ENCODE results near the gene LYRM9.

Gene LYRM9

GRCh38 chr17:27889711-27890251, 3.4 kb downstream of the LYRM9 start:
- TF ChIP-seq FOXM1 (IDR thresholded peaks at IDR 0.05; ENCODE audit: borderline replicate concordance, low read depth), result no peak
- TF ChIP-seq ZBTB7A (IDR thresholded peaks at IDR 0.05; ENCODE audit: low read depth), result no peak
- TF ChIP-seq CEBPB (IDR thresholded peaks at IDR 0.05), result no peak
- TF ChIP-seq TAF1 (IDR thresholded peaks at IDR 0.05; ENCODE audit: low read depth), result no peak
- TF ChIP-seq RAD21 (IDR thresholded peaks at IDR 0.05; ENCODE audit: low read depth), result no peak
- TF ChIP-seq REST (IDR thresholded peaks at IDR 0.05; ENCODE audit: low read depth), result no peak
- no peak for TF ChIP-seq TCF12 (IDR thresholded peaks at IDR 0.05; ENCODE audit: low read depth)
- no peak for TF ChIP-seq EGR1 (IDR thresholded peaks at IDR 0.05)
- no peak for TF ChIP-seq TEAD4 (IDR thresholded peaks at IDR 0.05)
- TF ChIP-seq NFIC (IDR thresholded peaks at IDR 0.05), result no peak
- TF ChIP-seq EP300 (IDR thresholded peaks at IDR 0.05; ENCODE audit: borderline replicate concordance), result no peak
- TF ChIP-seq, protein P1, sequence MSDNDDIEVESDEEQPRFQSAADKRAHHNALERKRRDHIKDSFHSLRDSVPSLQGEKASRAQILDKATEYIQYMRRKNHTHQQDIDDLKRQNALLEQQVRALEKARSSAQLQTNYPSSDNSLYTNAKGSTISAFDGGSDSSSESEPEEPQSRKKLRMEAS (IDR thresholded peaks at IDR 0.05), result no peak
- TF ChIP-seq YY1 (IDR thresholded peaks at IDR 0.05; ENCODE audit: low read depth), result no peak
- TF ChIP-seq, protein P2, sequence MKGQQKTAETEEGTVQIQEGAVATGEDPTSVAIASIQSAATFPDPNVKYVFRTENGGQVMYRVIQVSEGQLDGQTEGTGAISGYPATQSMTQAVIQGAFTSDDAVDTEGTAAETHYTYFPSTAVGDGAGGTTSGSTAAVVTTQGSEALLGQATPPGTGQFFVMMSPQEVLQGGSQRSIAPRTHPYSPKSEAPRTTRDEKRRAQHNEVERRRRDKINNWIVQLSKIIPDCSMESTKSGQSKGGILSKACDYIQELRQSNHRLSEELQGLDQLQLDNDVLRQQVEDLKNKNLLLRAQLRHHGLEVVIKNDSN (IDR thresholded peaks at IDR 0.05), result no peak
- no peak for TF ChIP-seq CREB1 (IDR thresholded peaks at IDR 0.05; ENCODE audit: low read depth)

- TF ChIP-seq CEBPB (IDR thresholded peaks at IDR 0.05) (0 out of 2 replicates have a peak, but pooled peaks have one; percentile 4), TEAD4 (IDR thresholded peaks at IDR 0.05) (peak; percentile 99), REST (IDR thresholded peaks at IDR 0.05; ENCODE audit: low read depth) (no peak), NFIC (IDR thresholded peaks at IDR 0.05) (peak; percentile 85), RAD21 (IDR thresholded peaks at IDR 0.05; ENCODE audit: low read depth) (peak; percentile 17; the same call in 1 of the 2 replicates), EGR1 (IDR thresholded peaks at IDR 0.05) (no peak), FOXM1 (IDR thresholded peaks at IDR 0.05; ENCODE audit: borderline replicate concordance, low read depth) (peak; percentile 33; the same call in 1 of the 2 replicates), TCF12 (IDR thresholded peaks at IDR 0.05; ENCODE audit: low read depth) (peak; percentile 74; the same call in 1 of the 2 replicates), CREB1 (IDR thresholded peaks at IDR 0.05; ENCODE audit: low read depth) (no peak), YY1 (IDR thresholded peaks at IDR 0.05; ENCODE audit: low read depth) (no peak), ZBTB7A (IDR thresholded peaks at IDR 0.05; ENCODE audit: low read depth) (no peak), EP300 (IDR thresholded peaks at IDR 0.05; ENCODE audit: borderline replicate concordance) (peak; percentile 69; the same call in 1 of the 2 replicates), TAF1 (IDR thresholded peaks at IDR 0.05; ENCODE audit: low read depth) (no peak)
- TF ChIP-seq, protein P1 (IDR thresholded peaks at IDR 0.05), result peak; percentile 93
- TF ChIP-seq, protein P2 (IDR thresholded peaks at IDR 0.05), result peak; percentile 93
Measured at GRCh38 chr17:27888945-27889344, 4.2 kb downstream of the LYRM9 start.

DNA sequence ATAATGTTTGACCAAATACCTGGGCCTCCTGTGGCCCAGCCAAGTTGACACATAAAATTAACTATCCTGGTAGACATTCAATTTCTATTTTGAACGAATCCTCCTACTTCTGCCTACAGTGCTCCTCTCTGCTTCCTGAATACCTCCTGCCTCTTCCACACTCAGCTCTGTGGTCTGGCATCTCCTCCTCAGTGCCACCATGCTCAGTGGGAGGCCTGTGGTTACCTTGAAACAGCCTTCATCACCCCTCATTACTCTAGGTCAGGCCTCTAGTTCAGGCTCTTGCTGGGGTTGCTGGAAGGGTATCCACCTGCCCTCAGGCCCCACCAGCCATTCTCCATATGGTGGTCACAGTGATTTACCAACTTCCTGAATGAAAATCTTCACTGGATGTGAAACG, 5.1 kb downstream of the LYRM9 start:
- TF ChIP-seq ZBTB7A (IDR thresholded peaks at IDR 0.05; ENCODE audit: low read depth), result no peak
- TF ChIP-seq, protein P2 (IDR thresholded peaks at IDR 0.05), result no peak

DNA sequence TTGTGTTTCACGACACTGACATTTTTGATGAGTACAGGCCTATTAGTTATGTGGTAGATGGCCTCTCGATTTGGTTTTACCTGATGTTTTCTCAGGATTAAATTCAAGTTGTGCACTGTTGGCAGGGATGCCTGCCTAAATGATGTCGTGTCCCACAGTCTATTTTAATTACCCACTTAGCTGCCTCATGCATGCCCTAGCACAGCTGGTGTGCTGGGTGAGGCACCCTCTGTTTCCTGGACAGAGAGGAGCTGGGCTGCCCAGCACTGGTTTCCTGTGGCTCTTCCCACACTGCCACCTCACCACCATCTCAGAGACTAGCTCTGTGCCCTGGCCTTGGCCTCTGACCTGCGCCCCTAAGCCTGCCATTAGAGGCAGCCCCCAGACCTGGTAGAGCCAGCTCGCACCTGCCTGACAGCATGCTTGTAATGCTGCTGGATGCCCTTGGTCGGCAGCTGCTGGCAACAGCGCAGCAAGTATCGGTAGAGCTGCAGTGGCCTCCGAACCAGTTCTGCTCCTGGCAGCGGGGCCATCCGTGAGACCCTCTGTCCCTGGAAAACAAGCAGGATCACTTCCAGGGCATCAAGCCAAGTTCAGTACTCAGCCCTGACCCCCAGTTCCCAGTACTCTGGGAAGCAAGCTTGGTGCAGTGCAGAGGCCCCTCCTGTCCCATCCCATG, 10.9 kb downstream of the LYRM9 start:
- TF ChIP-seq TCF12 (IDR thresholded peaks at IDR 0.05; ENCODE audit: low read depth), result peak; percentile 41; the same call in 1 of the 2 replicates
- peak; percentile 37; the same call in 1 of the 2 replicates for TF ChIP-seq EP300 (IDR thresholded peaks at IDR 0.05; ENCODE audit: borderline replicate concordance)
- no peak for TF ChIP-seq TAF1 (IDR thresholded peaks at IDR 0.05; ENCODE audit: low read depth)
- no peak for TF ChIP-seq EGR1 (IDR thresholded peaks at IDR 0.05)
- peak; percentile 63 for TF ChIP-seq TEAD4 (IDR thresholded peaks at IDR 0.05)
- peak; percentile 47; the same call in 1 of the 2 replicates for TF ChIP-seq NFIC (IDR thresholded peaks at IDR 0.05)

DNA sequence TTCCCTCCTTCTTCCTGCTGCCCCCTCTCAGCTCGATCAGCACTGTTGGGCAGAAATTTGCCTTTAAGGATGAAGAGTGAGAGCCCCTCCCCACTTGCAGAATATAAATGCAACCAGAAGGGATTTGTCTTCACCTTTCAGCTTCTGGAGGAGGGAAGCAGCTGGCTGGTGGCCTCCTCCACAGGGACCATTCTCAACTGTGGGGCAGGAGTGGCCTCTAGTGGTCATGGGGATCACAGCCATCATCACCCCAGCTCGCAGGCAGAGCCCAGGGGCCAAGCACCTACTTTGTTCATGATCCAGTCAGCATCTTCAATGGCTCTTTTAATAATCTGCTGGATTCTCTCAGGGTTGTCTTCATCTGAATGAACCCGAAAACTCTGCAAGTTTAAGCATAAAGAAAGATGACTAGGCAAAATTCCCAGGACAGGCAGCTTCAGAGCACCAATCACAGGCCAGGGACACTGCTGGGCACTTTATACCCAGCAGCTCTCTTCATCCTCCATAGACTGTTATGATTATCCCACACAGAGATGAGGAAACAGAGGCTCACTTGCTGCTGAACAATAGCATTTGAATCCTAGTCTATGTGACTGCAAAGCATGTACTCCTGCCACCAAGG, 13.1 kb downstream of the LYRM9 start:
- TF ChIP-seq CEBPB (IDR thresholded peaks at IDR 0.05) (no peak), RAD21 (IDR thresholded peaks at IDR 0.05; ENCODE audit: low read depth) (peak; percentile 96)
